Measurements from ENCODE around the gene TAGLN3.

Gene TAGLN3

GRCh38 chr3:112027142-112027541 is 28.4 kb downstream of the TAGLN3 start:
- ChIA-PET CTCF (interaction anchor here (0.8 to 6.3 kb wide), 4 partner anchors 11 to 38 kb away, joined by 5 to 42 read pairs (median 5); no protein-coding TSS in a partner anchor), POLR2A (no interaction called here)
- DNase-seq (ENCODE audit: low read depth, low spot score): no peak
- no peak overlapping the region for H3K4me3 ChIP-seq (ENCODE audit: low read depth, low read length)
- TF ChIP-seq CTCF (IDR thresholded peaks at IDR 0.05; ENCODE audit: insufficient read depth, low read length, missing control alignments): no peak

- ChIA-PET POLR2A (no interaction called here), CTCF (interaction anchor here (1.2 to 2.0 kb wide), 4 partner anchors 11 to 16 kb away, joined by 4 to 8 read pairs (median 6); no protein-coding TSS in a partner anchor)
- no peak for TF ChIP-seq CTCF (IDR thresholded peaks at IDR 0.05; ENCODE audit: insufficient read depth, low read length, missing control alignments)
- no peak for DNase-seq (ENCODE audit: low read depth, low spot score)
- H3K4me3 ChIP-seq (ENCODE audit: low read depth, low read length): no peak overlapping the region
Measured at GRCh38 chr3:112027826-112028225, 29.1 kb downstream of the TAGLN3 start.

GRCh38 chr3:112030901-112031300 is 32.2 kb downstream of the TAGLN3 start:
- CTCF ChIA-PET: interaction anchor here (1.1 to 5.4 kb wide), 3 partner anchors 12 to 42 kb away, joined by 14 to 41 read pairs (median 17); no protein-coding TSS in a partner anchor
- TF ChIP-seq CTCF (IDR thresholded peaks at IDR 0.05; ENCODE audit: insufficient read depth, low read length, missing control alignments): no peak
- DNase-seq (ENCODE audit: low read depth, low spot score): no peak
- no peak overlapping the region for H3K4me3 ChIP-seq (ENCODE audit: low read depth, low read length)
- POLR2A ChIA-PET: no interaction called here

GRCh38 chr3:112032098-112032731 is 33.5 kb downstream of the TAGLN3 start:
- no peak overlapping the region for H3K4me3 ChIP-seq (ENCODE audit: low read depth, low read length)
- POLR2A ChIA-PET: no interaction called here
- no peak for TF ChIP-seq CTCF (IDR thresholded peaks at IDR 0.05; ENCODE audit: insufficient read depth, low read length, missing control alignments)
- CTCF ChIA-PET: interaction anchor here (0.7 to 5.4 kb wide), 4 partner anchors 11 to 43 kb away, joined by 3 to 41 read pairs (median 16); no protein-coding TSS in a partner anchor
- no peak for DNase-seq (ENCODE audit: low read depth, low spot score)

- CTCF ChIA-PET: interaction anchor here (0.9 to 5.4 kb wide), 5 partner anchors 9 to 45 kb away, joined by 3 to 41 read pairs (median 6); no protein-coding TSS in a partner anchor
- POLR2A ChIA-PET: no interaction called here
- no peak for DNase-seq (ENCODE audit: low read depth, low spot score)
Measured at GRCh38 chr3:112034436-112034835, 35.7 kb downstream of the TAGLN3 start, which contains the start of gene TMPRSS7. Gene TMPRSS7, plus strand, starts transcription at chr3:112034736. Its CDS starts 110 bp downstream, at chr3:112034846.

More at GRCh38 chr3:112034436-112034835, 35.7 kb downstream of the TAGLN3 start, which contains the start of gene TMPRSS7:
- no peak within 1 kb of the TSS for H3K4me3 ChIP-seq (ENCODE audit: low read depth, low read length)
- no peak for TF ChIP-seq CTCF (IDR thresholded peaks at IDR 0.05; ENCODE audit: insufficient read depth, low read length, missing control alignments)

Measured in AG04449 (cell line).